ENCODE data around the gene BOK.

Gene BOK

DNA sequence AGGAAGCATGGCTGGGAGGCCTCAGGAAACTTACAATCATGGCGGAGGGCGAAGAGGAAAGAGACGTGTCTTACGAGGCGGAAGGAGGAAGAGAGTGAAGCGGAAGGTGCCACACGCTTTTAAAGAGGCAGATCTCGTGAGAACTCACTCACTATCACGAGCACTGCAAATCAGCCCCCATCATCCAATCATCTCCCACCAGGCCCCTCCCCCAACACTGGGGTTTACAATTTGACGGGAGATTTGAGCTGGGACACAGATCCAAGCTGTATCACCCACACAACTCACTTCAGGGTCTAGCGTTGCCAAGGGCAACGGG lies 5.1 kb upstream of the BOK start:
- Histone ChIP-seq H3K4me3 (ENCODE audit: low read depth in 1 of 2, low read length in 1 of 2) (no peak overlapping the region), H3K27me3 (peaks cover 93% of the 10 kb centered on the region), H3K36me3 (no peaks in the 10 kb centered on the region), H3K27ac (no peak overlapping the region), H3K9me3 (no peaks in the 10 kb centered on the region), H3K4me1 (ENCODE audit: control insufficient read depth in 1 of 2, insufficient read depth in 1 of 2, low read depth in 1 of 2, low read length in 1 of 2) (peaks cover 0 to 4% of the 10 kb centered on the region in 2 experiments)
- TF ChIP-seq, protein P1, sequence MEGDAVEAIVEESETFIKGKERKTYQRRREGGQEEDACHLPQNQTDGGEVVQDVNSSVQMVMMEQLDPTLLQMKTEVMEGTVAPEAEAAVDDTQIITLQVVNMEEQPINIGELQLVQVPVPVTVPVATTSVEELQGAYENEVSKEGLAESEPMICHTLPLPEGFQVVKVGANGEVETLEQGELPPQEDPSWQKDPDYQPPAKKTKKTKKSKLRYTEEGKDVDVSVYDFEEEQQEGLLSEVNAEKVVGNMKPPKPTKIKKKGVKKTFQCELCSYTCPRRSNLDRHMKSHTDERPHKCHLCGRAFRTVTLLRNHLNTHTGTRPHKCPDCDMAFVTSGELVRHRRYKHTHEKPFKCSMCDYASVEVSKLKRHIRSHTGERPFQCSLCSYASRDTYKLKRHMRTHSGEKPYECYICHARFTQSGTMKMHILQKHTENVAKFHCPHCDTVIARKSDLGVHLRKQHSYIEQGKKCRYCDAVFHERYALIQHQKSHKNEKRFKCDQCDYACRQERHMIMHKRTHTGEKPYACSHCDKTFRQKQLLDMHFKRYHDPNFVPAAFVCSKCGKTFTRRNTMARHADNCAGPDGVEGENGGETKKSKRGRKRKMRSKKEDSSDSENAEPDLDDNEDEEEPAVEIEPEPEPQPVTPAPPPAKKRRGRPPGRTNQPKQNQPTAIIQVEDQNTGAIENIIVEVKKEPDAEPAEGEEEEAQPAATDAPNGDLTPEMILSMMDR (IDR thresholded peaks at IDR 0.05) = no peak

DNA sequence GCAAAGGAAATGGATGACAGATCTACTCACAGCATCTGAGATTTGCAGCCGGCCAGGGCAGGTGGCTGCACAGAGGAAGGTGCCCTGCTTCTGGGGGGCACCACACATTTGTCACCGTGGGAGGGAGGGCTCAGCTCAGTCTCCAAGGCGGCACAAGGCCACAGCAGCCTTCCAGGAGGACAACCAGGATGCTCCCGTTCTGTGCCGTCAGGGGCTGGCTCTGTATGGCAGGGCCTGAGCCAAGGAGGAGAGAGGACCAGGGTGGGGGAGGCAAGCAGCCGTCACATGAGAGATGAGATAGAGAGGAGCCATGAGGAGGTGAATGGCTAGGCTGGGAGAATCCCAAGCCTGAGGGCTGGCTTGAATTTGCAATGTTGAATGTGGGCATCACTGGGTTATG lies 4.6 kb upstream of the BOK start:
- Histone ChIP-seq H3K4me1 (ENCODE audit: control insufficient read depth in 1 of 2, insufficient read depth in 1 of 2, low read depth in 1 of 2, low read length in 1 of 2) (peaks cover 0 to 4% of the 10 kb centered on the region in 2 experiments), H3K4me3 (ENCODE audit: low read depth in 1 of 2, low read length in 1 of 2) (no peak overlapping the region), H3K36me3 (no peaks in the 10 kb centered on the region), H3K27me3 (peaks cover 93% of the 10 kb centered on the region), H3K9me3 (no peaks in the 10 kb centered on the region), H3K27ac (no peak overlapping the region)
- TF ChIP-seq, protein P1 (IDR thresholded peaks at IDR 0.05) = no peak

GRCh38 chr2:241554610-241555322 lies 3.8 kb upstream of the BOK start:
- TF ChIP-seq, protein P1 (IDR thresholded peaks at IDR 0.05) = no peak
- H3K4me3 ChIP-seq (ENCODE audit: low read depth in 1 of 2, low read length in 1 of 2) = no peak overlapping the region
- no peak overlapping the region for H3K27ac ChIP-seq
- no peaks in the 10 kb centered on the region for H3K36me3 ChIP-seq
- H3K4me1 ChIP-seq (ENCODE audit: control insufficient read depth in 1 of 2, insufficient read depth in 1 of 2, low read depth in 1 of 2, low read length in 1 of 2) = peaks cover 7% of the 10 kb centered on the region in 2 experiments
- peaks cover 97% of the 10 kb centered on the region for H3K27me3 ChIP-seq
- H3K9me3 ChIP-seq = no peaks in the 10 kb centered on the region

DNA sequence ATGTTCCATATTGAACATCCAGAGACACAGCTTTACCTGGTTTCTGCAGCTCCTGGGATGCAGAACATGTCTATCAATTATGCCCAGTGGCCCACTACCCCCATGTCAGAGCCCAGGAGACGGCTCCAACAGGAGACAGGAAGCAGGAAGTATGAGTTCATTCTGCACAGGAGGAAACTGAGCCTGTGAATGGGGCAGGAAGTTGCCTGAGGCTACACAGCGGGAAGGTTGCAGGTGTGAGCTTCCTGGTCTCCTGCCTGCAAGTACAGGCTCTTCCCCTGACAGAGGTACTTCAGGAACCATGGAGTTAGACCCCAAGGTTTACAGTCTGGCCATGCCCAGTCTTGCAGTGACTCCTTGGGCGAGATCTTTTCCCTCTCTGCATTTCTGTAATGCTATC lies 2.8 kb upstream of the BOK start:
- Histone ChIP-seq H3K36me3 (no peaks in the 10 kb centered on the region), H3K4me1 (ENCODE audit: control insufficient read depth in 1 of 2, insufficient read depth in 1 of 2, low read depth in 1 of 2, low read length in 1 of 2) (peaks cover 7% of the 10 kb centered on the region in 2 experiments), H3K4me3 (ENCODE audit: low read depth in 1 of 2, low read length in 1 of 2) (no peak overlapping the region), H3K27ac (no peak overlapping the region), H3K27me3 (peaks cover 100% of the 10 kb centered on the region), H3K9me3 (no peaks in the 10 kb centered on the region)
- TF ChIP-seq, protein P1 (IDR thresholded peaks at IDR 0.05) = no peak

DNA sequence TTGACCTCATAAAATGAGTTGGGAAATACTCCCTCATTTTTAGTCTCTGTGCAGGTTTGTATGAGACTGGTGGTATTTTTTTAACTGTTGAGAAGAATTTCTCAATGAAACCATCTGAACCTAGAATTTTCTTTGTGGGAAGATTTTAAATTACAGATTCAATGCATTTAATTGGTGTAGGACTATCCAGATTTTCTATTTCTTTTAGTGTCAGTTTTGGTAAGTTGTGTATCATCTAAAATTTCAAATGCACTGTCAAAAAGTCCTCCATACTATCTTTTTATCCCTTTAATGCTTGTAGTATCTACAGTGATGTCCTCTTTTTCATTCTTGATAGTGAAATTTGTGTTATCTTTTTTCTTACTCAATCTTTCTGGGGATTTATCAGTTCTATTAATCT lies 1.8 kb upstream of the BOK start:
- H3K27me3 ChIP-seq = peaks cover 97% of the 10 kb centered on the region
- TF ChIP-seq, protein P1 (IDR thresholded peaks at IDR 0.05) = no peak

More for the DNA sequence above, 1.8 kb upstream of the BOK start:
- Histone ChIP-seq H3K4me3 (ENCODE audit: low read depth in 1 of 2, low read length in 1 of 2) (no peak overlapping the region), H3K9me3 (no peaks in the 10 kb centered on the region), H3K27ac (no peak overlapping the region), H3K36me3 (no peaks in the 10 kb centered on the region), H3K4me1 (ENCODE audit: control insufficient read depth in 1 of 2, insufficient read depth in 1 of 2, low read depth in 1 of 2, low read length in 1 of 2) (peaks cover 7% of the 10 kb centered on the region in 2 experiments)
